ENCODE results near the gene TUBB4A.
A peak's percentile ranks its signal among the peaks of the same experiment; 100 is the strongest.

TUBB4A gene

DNA sequence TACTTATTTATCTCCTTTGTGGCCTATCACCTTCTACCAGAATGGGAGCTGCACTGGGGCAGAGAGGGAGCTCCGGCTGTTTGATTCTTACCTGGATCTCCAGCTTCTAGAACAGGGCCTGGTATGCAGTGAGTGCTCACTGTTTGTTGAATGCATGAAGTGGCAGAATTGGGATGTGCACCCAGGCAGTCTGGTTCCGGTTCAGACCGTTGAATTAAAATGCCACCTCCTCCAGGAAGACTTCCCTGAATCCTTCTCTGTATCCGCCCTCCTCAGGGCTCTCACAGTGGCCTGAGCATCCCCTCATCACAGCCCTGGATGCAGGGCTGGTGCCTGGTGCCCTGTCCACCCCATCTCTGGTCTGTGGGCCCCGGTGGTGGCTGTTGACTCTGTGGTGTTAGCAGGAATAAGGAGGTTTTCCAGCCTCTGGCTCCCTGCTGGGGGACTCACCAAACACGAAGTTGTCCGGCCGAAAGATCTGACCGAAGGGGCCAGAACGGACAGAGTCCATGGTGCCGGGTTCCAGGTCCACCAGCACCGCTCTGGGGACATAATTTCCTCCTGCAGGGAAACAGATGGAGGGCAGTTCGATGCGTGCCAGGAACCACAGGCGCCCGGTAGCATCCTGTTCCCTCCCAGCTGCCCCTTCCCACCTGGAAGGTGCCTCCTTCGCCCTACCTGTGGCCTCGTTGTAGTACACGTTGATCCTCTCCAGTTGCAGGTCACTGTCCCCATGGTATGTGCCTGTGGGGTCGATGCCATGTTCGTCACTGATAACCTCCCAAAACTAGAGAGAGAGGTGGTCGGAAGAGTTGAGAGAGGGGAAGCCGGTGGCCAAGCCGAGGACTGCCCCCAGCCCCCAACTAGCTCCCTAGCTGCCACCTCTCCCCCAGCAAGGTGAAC is 1.0 kb downstream of the TUBB4A start:
- TF ChIP-seq, protein P1, sequence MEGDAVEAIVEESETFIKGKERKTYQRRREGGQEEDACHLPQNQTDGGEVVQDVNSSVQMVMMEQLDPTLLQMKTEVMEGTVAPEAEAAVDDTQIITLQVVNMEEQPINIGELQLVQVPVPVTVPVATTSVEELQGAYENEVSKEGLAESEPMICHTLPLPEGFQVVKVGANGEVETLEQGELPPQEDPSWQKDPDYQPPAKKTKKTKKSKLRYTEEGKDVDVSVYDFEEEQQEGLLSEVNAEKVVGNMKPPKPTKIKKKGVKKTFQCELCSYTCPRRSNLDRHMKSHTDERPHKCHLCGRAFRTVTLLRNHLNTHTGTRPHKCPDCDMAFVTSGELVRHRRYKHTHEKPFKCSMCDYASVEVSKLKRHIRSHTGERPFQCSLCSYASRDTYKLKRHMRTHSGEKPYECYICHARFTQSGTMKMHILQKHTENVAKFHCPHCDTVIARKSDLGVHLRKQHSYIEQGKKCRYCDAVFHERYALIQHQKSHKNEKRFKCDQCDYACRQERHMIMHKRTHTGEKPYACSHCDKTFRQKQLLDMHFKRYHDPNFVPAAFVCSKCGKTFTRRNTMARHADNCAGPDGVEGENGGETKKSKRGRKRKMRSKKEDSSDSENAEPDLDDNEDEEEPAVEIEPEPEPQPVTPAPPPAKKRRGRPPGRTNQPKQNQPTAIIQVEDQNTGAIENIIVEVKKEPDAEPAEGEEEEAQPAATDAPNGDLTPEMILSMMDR (IDR thresholded peaks at IDR 0.05; ENCODE audit: low read depth, low read length, missing control alignments), result no peak
- H3K4me3 ChIP-seq (ENCODE audit: low read depth, low read length), result peak overlapping the region; percentile 47; the same call in 1 of the 2 replicates
- DNase-seq (ENCODE audit: low read depth), result no peak

DNA sequence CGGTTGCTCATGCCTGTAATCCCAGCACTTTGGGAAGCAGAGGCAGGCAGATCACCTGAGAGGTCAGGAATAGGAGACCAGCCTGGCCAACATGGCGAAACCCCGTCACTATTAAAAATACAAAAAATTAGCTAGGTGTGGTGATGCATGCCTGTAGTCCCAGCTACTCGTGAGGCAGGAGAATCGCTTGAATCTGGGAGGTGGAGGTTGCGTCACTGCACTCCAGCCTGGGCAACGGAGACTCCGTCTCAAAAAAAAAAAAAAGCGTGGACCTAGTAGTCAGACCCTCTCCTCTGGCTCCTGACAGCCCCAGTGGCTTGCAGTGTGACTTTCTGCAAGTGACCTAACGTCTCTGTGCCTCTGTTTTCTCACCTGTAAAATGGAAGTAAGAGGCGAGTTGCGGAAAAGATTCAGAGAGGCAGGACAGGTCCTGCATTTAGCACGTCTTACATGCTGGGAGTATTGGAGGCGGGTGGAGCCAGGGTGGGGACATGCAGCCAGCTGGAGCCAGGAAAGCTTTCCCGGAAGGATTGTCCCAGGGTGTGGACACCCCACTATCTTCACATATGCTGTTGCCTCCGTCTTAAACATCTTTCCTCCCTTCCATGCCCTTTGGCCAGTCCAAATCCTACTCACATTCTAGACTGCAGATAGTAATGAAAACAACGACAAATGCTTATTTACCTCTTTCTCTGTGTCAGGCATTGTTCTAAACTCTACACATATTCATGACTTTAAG is 2.9 kb downstream of the TUBB4A start:
- TF ChIP-seq, protein P1 (IDR thresholded peaks at IDR 0.05; ENCODE audit: low read depth, low read length, missing control alignments), result no peak
- H3K4me3 ChIP-seq (ENCODE audit: low read depth, low read length), result no peak overlapping the region
- DNase-seq (ENCODE audit: low read depth), result no peak

- TF ChIP-seq, protein P1 (IDR thresholded peaks at IDR 0.05; ENCODE audit: low read depth, low read length, missing control alignments), result no peak
- no peak overlapping the region for H3K4me3 ChIP-seq (ENCODE audit: low read depth, low read length)
- DNase-seq (ENCODE audit: low read depth), result no peak
These were observed 3.6 kb downstream of the TUBB4A start for GRCh38 chr19:6498294-6499036.

GRCh38 chr19:6495947-6496346 is 6.2 kb downstream of the TUBB4A start:
- no peak for DNase-seq (ENCODE audit: low read depth)
- no peak overlapping the region for H3K4me3 ChIP-seq (ENCODE audit: low read depth, low read length)
- TF ChIP-seq, protein P1 (IDR thresholded peaks at IDR 0.05; ENCODE audit: low read depth, low read length, missing control alignments), result no peak

GRCh38 chr19:6494438-6495036 is 7.6 kb downstream of the TUBB4A start:
- TF ChIP-seq, protein P1 (IDR thresholded peaks at IDR 0.05; ENCODE audit: low read depth, low read length, missing control alignments), result no peak

GRCh38 chr19:6491802-6492592 is 10.1 kb downstream of the TUBB4A start:
- no peak for DNase-seq (ENCODE audit: low read depth)
- TF ChIP-seq, protein P1 (IDR thresholded peaks at IDR 0.05; ENCODE audit: low read depth, low read length, missing control alignments), result no peak
- no peak overlapping the region for H3K4me3 ChIP-seq (ENCODE audit: low read depth, low read length)

More at GRCh38 chr19:6494438-6495036, 7.6 kb downstream of the TUBB4A start:
- no peak overlapping the region for H3K4me3 ChIP-seq (ENCODE audit: low read depth, low read length)
- no peak for DNase-seq (ENCODE audit: low read depth)

All from GM12864 (cell line).